Ascending aorta (tissue), 2 donors: ENCODE data around the gene NCAPD3. TPM values are rescaled to one million over a fixed set of nuclear protein-coding genes. Genes with fewer than 3 reads are reported as not detected.

ENCODE experiments used
- DNase-seq, 2 donors: peaks; one replicate each; pipeline ENCODE4 v3.0.0-alpha.2; 2019; ENCODE audit warnings: low spot score in 2 of 2
- H3K27ac ChIP-seq, 2 donors: fragments of 200-600 bp; sonication (generic); one replicate each; pipeline ENCODE4 v1.5.1; 2016 to 2017; ENCODE audit warnings: mild to moderate bottlenecking in 1 of 2
- H3K27me3 ChIP-seq: fragments of 200-600 bp; sonication (generic); one replicate; pipeline ENCODE4 v1.5.1; 2017
- H3K36me3 ChIP-seq, 2 donors: fragments of 200-600 bp; sonication (generic); one replicate each; pipeline ENCODE4 v1.5.1; 2016
- H3K4me1 ChIP-seq, 2 donors: fragments of 200-600 bp; sonication (generic); one replicate each; pipeline ENCODE4 v1.5.1; 2016 to 2017; ENCODE audit warnings: mild to moderate bottlenecking in 1 of 2
- H3K4me3 ChIP-seq, 2 donors: fragments of 200-600 bp; sonication (generic); one replicate each; pipeline ENCODE4 v1.5.1; 2016 to 2017; ENCODE audit warnings: mild to moderate bottlenecking in 1 of 2
- H3K9me3 ChIP-seq, 2 donors: fragments of 200-600 bp; sonication (generic); one replicate each; pipeline ENCODE4 v1.5.1; 2016
- intact Hi-C: fragments of 100-400 bp; cut with DNase I; formaldehyde crosslinking; loops from one replicate; pipeline ENCODE4 v1.15.1; 2023
- total RNA-seq: library from RNA; depleted of rRNA; stranded (reverse); fragments of >200 nt; gene quantifications from one replicate; pipeline ENCODE4 v1.1.0, GENCODE V29; 2016
- TF ChIP-seq, protein P1 (sequence below), 3 experiments: fragments of 200-600 bp in 2 of 3; fragments of 450-650 bp in 1 of 3; sonication (generic) in 2 of 3; IDR thresholded peaks; one replicate each; pipeline ENCODE4 v1.5.1; 2016 to 2019; ENCODE audit warnings: antibody characterized with exemption in 3 of 3, mild to moderate bottlenecking in 1 of 3, moderate library complexity in 1 of 3

The NCAPD3 gene
- total RNA-seq, 1 donor from 2014 or later = 4.8 TPM

DNA sequence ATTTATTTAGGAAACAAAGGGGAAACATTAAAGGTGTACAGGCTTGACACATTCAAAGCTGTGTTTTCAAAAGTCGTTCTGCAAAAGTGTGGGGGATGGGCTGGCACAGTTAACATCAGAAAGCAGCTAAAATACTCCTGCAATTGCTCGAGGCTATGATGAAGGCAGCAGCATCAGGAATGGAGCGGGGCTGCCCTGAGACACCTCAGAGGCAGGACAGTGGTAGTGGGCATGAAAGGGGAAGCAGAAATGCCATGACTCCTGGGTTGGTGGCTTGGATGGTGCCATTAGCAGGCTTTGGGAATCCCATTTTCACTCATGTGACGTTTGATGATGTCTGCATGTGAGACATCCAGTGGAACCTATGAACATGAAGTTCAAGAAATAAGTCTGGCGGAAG lies 646 bp downstream of the NCAPD3 start:
- Histone ChIP-seq H3K4me3 (peak overlapping the region; percentile 74 to 92), H3K27ac (no peak overlapping the region), H3K4me1 (peaks cover 19 to 25% of the 10 kb centered on the region in 2 donors), H3K27me3 (no peaks in the 10 kb centered on the region), H3K36me3 (peaks cover 0 to 3% of the 10 kb centered on the region in 2 donors), H3K9me3 (no peaks in the 10 kb centered on the region)
- TF ChIP-seq, protein P1, sequence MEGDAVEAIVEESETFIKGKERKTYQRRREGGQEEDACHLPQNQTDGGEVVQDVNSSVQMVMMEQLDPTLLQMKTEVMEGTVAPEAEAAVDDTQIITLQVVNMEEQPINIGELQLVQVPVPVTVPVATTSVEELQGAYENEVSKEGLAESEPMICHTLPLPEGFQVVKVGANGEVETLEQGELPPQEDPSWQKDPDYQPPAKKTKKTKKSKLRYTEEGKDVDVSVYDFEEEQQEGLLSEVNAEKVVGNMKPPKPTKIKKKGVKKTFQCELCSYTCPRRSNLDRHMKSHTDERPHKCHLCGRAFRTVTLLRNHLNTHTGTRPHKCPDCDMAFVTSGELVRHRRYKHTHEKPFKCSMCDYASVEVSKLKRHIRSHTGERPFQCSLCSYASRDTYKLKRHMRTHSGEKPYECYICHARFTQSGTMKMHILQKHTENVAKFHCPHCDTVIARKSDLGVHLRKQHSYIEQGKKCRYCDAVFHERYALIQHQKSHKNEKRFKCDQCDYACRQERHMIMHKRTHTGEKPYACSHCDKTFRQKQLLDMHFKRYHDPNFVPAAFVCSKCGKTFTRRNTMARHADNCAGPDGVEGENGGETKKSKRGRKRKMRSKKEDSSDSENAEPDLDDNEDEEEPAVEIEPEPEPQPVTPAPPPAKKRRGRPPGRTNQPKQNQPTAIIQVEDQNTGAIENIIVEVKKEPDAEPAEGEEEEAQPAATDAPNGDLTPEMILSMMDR (IDR thresholded peaks at IDR 0.05) = no peak
- no peak for DNase-seq
- intact Hi-C loops = no loop called here

DNA sequence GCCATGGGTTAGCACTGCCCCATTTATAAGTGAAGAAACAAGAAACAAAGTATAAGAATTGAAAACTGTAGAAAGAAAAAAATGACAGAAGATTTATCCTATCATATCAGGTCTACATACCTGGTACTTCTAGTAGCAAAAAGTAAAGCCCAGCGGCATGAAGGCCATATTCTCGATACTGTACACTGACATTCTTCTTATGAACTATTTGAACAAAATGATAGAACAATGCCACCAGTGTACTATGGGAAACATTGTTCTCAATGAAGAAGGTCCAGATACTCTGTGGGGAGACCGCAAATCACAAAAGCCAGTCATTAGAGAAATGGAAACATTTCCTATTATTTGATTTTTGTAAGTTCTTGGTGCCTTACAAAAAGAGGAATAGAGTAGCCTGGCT lies 7.0 kb downstream of the NCAPD3 start:
- no peaks in the 10 kb centered on the region for H3K4me1 ChIP-seq
- no peaks in the 10 kb centered on the region for H3K9me3 ChIP-seq
- no peaks in the 10 kb centered on the region for H3K27me3 ChIP-seq
- H3K4me3 ChIP-seq = no peak overlapping the region
- intact Hi-C loops = no loop called here
- H3K27ac ChIP-seq = no peak overlapping the region
- TF ChIP-seq, protein P1 (IDR thresholded peaks at IDR 0.05) = no peak
- H3K36me3 ChIP-seq = peaks cover 0 to 3% of the 10 kb centered on the region in 2 donors
- no peak for DNase-seq

DNA sequence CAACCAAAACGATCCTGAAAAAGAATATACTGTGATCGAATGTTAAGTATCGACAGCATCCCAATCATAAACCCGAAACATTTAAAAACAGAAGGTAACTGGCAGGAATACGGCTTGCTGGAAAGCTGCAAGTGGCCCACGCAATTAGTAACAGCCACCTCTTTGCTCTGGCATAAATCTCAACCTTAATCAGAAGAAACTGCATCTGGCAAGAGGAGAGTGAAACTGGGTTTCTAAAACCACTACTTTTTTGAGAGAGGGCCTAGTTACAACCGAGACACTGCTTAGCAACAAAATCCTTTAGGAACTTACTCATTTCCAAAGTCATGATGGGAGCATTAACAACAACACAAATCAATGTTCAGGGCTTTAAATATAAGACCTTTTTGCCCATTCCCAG lies 7.9 kb downstream of the NCAPD3 start:
- H3K4me3 ChIP-seq = no peak overlapping the region
- no peak for DNase-seq
- H3K27me3 ChIP-seq = no peaks in the 10 kb centered on the region
- intact Hi-C loops = no loop called here
- H3K27ac ChIP-seq = no peak overlapping the region
- no peaks in the 10 kb centered on the region for H3K4me1 ChIP-seq
- peaks cover 0 to 3% of the 10 kb centered on the region in 2 donors for H3K36me3 ChIP-seq
- no peaks in the 10 kb centered on the region for H3K9me3 ChIP-seq
- TF ChIP-seq, protein P1 (IDR thresholded peaks at IDR 0.05) = no peak

DNA sequence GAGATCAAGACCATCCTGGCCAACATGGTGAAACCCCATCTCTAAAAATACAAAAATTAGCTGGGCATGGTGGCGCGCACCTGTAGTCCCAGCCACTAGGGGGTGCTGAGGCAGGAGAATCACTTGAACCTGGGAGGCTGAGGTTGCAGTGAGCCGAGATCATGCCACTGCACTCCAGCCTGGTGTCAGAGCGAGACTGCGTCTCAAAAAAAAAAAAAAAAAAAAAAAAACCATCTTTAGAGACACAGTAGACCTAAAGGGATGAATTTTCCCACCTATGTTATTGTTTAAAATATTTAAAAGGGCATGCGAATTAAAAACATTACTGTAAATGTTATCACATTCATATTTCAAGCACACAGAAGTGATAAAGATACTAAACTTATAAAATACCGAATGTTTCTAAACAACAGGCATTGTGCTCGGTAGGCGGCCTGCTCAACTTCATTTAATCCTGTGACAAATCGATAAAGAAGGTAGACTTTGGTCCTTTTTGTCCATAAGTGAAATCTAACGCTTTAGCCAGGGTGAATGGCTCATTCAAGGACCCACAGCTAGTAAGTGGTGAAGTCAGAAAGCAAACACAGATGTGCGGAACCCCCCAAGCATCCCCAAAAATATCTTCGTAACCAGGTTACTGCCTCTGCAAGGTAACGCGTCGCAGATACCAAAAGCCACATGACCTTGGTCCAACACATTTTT lies 16.1 kb downstream of the NCAPD3 start:
- Histone ChIP-seq H3K27ac (no peak overlapping the region), H3K9me3 (no peaks in the 10 kb centered on the region), H3K27me3 (no peaks in the 10 kb centered on the region), H3K4me1 (no peaks in the 10 kb centered on the region), H3K36me3 (peaks cover 15 to 39% of the 10 kb centered on the region in 2 donors), H3K4me3 (no peak overlapping the region)
- TF ChIP-seq, protein P1 (IDR thresholded peaks at IDR 0.05) = peak in 2 of 3 experiments; percentile 49 to 69
- intact Hi-C loops = no loop called here
- no peak for DNase-seq

DNA sequence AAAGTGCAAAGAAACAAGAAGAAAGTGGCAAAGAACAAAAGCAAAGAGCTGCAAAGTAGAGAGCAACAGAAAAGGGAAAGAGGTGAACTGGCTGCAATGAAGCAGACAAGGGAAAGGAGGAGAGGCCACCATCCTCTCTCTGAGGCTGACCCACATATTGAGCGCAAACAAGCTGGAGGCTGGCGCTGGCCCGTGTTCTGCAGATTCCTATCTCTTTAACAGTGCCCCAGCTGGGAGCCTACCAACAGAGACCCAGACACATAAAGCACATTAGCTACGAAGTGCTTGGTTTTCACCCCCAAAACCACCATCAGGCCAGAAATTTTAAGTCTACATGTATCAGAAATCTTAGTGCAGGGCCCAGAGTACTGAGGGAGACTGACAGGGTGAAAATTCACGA lies 17.6 kb downstream of the NCAPD3 start:
- Histone ChIP-seq H3K9me3 (no peaks in the 10 kb centered on the region), H3K36me3 (peaks cover 24 to 53% of the 10 kb centered on the region in 2 donors), H3K4me3 (no peak overlapping the region), H3K27ac (no peak overlapping the region), H3K4me1 (no peaks in the 10 kb centered on the region), H3K27me3 (no peaks in the 10 kb centered on the region)
- DNase-seq = no peak
- TF ChIP-seq, protein P1 (IDR thresholded peaks at IDR 0.05) = no peak
- intact Hi-C loops = no loop called here
